Measurements from ENCODE around the gene SRR. TPM values are rescaled to one million over a fixed set of nuclear protein-coding genes. Genes with fewer than 3 reads are reported as not detected.

The SRR gene
- total RNA-seq, 1 experiment from 2014 or later: 5.6 TPM

DNA sequence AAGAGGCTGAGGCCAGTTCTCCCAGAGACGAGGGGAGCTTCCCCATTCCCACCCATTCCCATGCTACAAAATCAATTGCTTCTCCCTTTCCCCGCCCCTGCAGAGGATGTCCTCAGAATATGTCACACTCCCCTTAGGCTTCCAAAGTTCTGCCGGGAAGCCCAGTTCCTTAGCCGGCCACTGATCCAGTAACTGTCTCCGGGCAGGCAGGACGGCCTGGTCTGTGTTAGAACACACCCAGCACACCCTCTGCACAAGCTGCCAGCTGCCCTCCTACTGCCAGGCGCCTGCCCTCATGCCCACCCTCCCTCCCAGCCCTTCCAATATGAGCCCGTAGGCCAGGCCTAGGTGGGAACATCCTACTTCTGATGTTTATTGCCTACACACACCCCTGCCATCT is 64.6 kb downstream of the SRR start:
- Histone ChIP-seq H2BK15ac (ENCODE audit: low read depth, low read length) (no peak overlapping the region), H3K56ac (ENCODE audit: insufficient read length, low read depth, low read length) (no peak overlapping the region), H3K27ac (ENCODE audit: insufficient read length, low read depth, low read length) (no peak overlapping the region), H3K9ac (ENCODE audit: extremely low read depth, insufficient read length, low read length) (no peak overlapping the region), H3K23me2 (ENCODE audit: insufficient read length, low read depth, low read length, poor library complexity, severe bottlenecking) (no peaks in the 10 kb centered on the region), H2BK120ac (ENCODE audit: low read depth, low read length, poor library complexity, severe bottlenecking) (no peak overlapping the region), H3K4ac (ENCODE audit: low read depth, low read length) (no peak overlapping the region), H4K5ac (ENCODE audit: insufficient read length, low read depth, low read length) (no peak overlapping the region), H3K4me1 (ENCODE audit: insufficient read depth, low read length) (no peaks in the 10 kb centered on the region), H3K18ac (ENCODE audit: insufficient read length, low read depth, low read length) (no peak overlapping the region), H2AFZ (ENCODE audit: low read length) (no peak overlapping the region), H3K79me2 (ENCODE audit: insufficient read depth, low read length) (no peaks in the 10 kb centered on the region), H3K79me1 (ENCODE audit: insufficient read depth, low read depth, low read length, poor library complexity, severe bottlenecking) (no peaks in the 10 kb centered on the region), H2BK20ac (ENCODE audit: low read depth, low read length, poor library complexity, severe bottlenecking) (no peak overlapping the region), H2BK5ac (ENCODE audit: insufficient read length, low read length) (no peak overlapping the region), H3K27me3 (ENCODE audit: insufficient read depth, low read length) (no peaks in the 10 kb centered on the region), H4K8ac (replicated peaks; ENCODE audit: insufficient read length, low read depth, low read length) (no peak overlapping the region), H3K9me3 (ENCODE audit: control insufficient read depth, low read depth, low read length) (no peaks in the 10 kb centered on the region), H3T11ph (ENCODE audit: low read length) (no peak overlapping the region), H2AK5ac (ENCODE audit: insufficient read length, low read length) (no peak overlapping the region), H2BK12ac (ENCODE audit: insufficient read length, low read depth, low read length) (no peak overlapping the region), H4K91ac (ENCODE audit: insufficient read length, low read depth, low read length) (no peak overlapping the region), H3K14ac (ENCODE audit: insufficient read depth, low read length) (no peak overlapping the region), H3K23ac (ENCODE audit: insufficient read length, low read depth, low read length) (no peak overlapping the region), H3K4me2 (ENCODE audit: insufficient read depth, insufficient read length, low read length) (no peak overlapping the region), H4K20me1 (ENCODE audit: control insufficient read depth, insufficient read depth, insufficient read length) (no peaks in the 10 kb centered on the region)
- TF ChIP-seq, protein P1, sequence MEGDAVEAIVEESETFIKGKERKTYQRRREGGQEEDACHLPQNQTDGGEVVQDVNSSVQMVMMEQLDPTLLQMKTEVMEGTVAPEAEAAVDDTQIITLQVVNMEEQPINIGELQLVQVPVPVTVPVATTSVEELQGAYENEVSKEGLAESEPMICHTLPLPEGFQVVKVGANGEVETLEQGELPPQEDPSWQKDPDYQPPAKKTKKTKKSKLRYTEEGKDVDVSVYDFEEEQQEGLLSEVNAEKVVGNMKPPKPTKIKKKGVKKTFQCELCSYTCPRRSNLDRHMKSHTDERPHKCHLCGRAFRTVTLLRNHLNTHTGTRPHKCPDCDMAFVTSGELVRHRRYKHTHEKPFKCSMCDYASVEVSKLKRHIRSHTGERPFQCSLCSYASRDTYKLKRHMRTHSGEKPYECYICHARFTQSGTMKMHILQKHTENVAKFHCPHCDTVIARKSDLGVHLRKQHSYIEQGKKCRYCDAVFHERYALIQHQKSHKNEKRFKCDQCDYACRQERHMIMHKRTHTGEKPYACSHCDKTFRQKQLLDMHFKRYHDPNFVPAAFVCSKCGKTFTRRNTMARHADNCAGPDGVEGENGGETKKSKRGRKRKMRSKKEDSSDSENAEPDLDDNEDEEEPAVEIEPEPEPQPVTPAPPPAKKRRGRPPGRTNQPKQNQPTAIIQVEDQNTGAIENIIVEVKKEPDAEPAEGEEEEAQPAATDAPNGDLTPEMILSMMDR (conservative IDR thresholded peaks at IDR 0.05): no peak
- peaks cover 15 to 18% of the 10 kb centered on the region in 2 experiments for H3K4me1 Mint-ChIP-seq
- no peaks in the 10 kb centered on the region for H3K9me3 Mint-ChIP-seq
- no peak overlapping the region for H3K4me3 Mint-ChIP-seq
- no peak for DNase-seq
- no peaks in the 10 kb centered on the region for H3K27me3 Mint-ChIP-seq (ENCODE audit: low read depth)
- no peak overlapping the region; a peak in 1 of 7 replicates for H3K27ac Mint-ChIP-seq
- no CpG with 5 or more reads among the region's 8 CpGs for WGBS (ENCODE audit: extremely low coverage, insufficient read length, low lambda C conversion rate)
- peaks cover 0 to 19% (median 9%) of the 10 kb centered on the region in 3 experiments; a peak in 5 of 7 replicates for H3K36me3 Mint-ChIP-seq (ENCODE audit: insufficient read depth in 1 of 3, low read depth in 3 of 3)

All from H9 (cell line).